Measurements from ENCODE around the gene TBC1D2B. TPM values are rescaled to one million over a fixed set of nuclear protein-coding genes. Genes with fewer than 3 reads are reported as not detected.
"Not testable (repeated sequence)": the region's sequence is repeated elsewhere in the genome, so short reads cannot be mapped to it uniquely, and the experiment has no call there.

Gene TBC1D2B
- total RNA-seq, 1 experiment from 2014 or later = 18.3 TPM

GRCh38 chr15:77998592-77998991 is 78.9 kb downstream of the TBC1D2B start:
- Mint-ChIP-seq H3K27me3 (ENCODE audit: low read depth) (no peaks in the 10 kb centered on the region), H3K9me3 (no peaks in the 10 kb centered on the region), H3K36me3 (peaks cover 7% of the 10 kb centered on the region), H3K4me1 (peaks cover 10% of the 10 kb centered on the region), H3K27ac (no peak overlapping the region), H3K4me3 (no peak overlapping the region)
- no peak for TF ChIP-seq GRHL2 (CRISPR knock-in tag; IDR thresholded peaks at IDR 0.05; ENCODE audit: insufficient replicate concordance, severe bottlenecking)
- no peak for DNase-seq (ENCODE audit: low spot score)
- POLR2A ChIA-PET = no interaction called here
- no peak for ATAC-seq
- CTCF ChIA-PET = interaction anchor here (1.4 to 3.5 kb wide), 5 partner anchors 39 to 208 kb away, joined by 5 to 91 read pairs (median 13); no protein-coding TSS in a partner anchor

GRCh38 chr15:77997761-77998554 is 79.6 kb downstream of the TBC1D2B start:
- H3K36me3 Mint-ChIP-seq; H3K9me3 Mint-ChIP-seq; H3K27ac Mint-ChIP-seq; ATAC-seq; POLR2A ChIA-PET; H3K27me3 Mint-ChIP-seq (ENCODE audit: low read depth); H3K4me3 Mint-ChIP-seq; H3K4me1 Mint-ChIP-seq; DNase-seq (ENCODE audit: low spot score): not testable (repeated sequence)
- CTCF ChIA-PET = interaction anchor here (2.2 to 3.5 kb wide), 3 partner anchors 38 to 197 kb away, joined by 13 to 91 read pairs (median 14); no protein-coding TSS in a partner anchor

- POLR2A ChIA-PET; H3K36me3 Mint-ChIP-seq; DNase-seq (ENCODE audit: low spot score); ATAC-seq; H3K27ac Mint-ChIP-seq; H3K9me3 Mint-ChIP-seq; H3K4me1 Mint-ChIP-seq; H3K27me3 Mint-ChIP-seq (ENCODE audit: low read depth); H3K4me3 Mint-ChIP-seq: not testable (repeated sequence)
- CTCF ChIA-PET = interaction anchor here (2.4 kb wide), 1 partner anchor 30 kb away, joined by 8 read pairs; no protein-coding TSS in a partner anchor
Measured at GRCh38 chr15:77997221-77997620, 80.3 kb downstream of the TBC1D2B start.

- CTCF ChIA-PET = interaction anchor here (2.4 kb wide), 1 partner anchor 30 kb away, joined by 8 read pairs; no protein-coding TSS in a partner anchor
- H3K27ac Mint-ChIP-seq, POLR2A ChIA-PET: not testable (repeated sequence)
Measured at GRCh38 chr15:77996713-77997171, 80.8 kb downstream of the TBC1D2B start.

GRCh38 chr15:77996226-77996625 is 81.3 kb downstream of the TBC1D2B start:
- H3K36me3 Mint-ChIP-seq; POLR2A ChIA-PET; H3K9me3 Mint-ChIP-seq; DNase-seq (ENCODE audit: low spot score); H3K27ac Mint-ChIP-seq; H3K4me3 Mint-ChIP-seq; H3K4me1 Mint-ChIP-seq; H3K27me3 Mint-ChIP-seq (ENCODE audit: low read depth); ATAC-seq: not testable (repeated sequence)
- CTCF ChIA-PET = interaction anchor here (1.2 to 2.4 kb wide), 4 partner anchors 8 to 112 kb away, joined by 3 to 11 read pairs (median 8); no protein-coding TSS in a partner anchor

More at GRCh38 chr15:77996713-77997171, 80.8 kb downstream of the TBC1D2B start:
- not testable (repeated sequence) for H3K36me3 Mint-ChIP-seq; H3K4me3 Mint-ChIP-seq; H3K27me3 Mint-ChIP-seq (ENCODE audit: low read depth); DNase-seq (ENCODE audit: low spot score); H3K4me1 Mint-ChIP-seq; ATAC-seq; H3K9me3 Mint-ChIP-seq

GRCh38 chr15:77995537-77995918 is 82.0 kb downstream of the TBC1D2B start:
- H3K4me3 Mint-ChIP-seq; H3K27me3 Mint-ChIP-seq (ENCODE audit: low read depth); H3K36me3 Mint-ChIP-seq; H3K27ac Mint-ChIP-seq; H3K9me3 Mint-ChIP-seq; H3K4me1 Mint-ChIP-seq; POLR2A ChIA-PET; ATAC-seq; DNase-seq (ENCODE audit: low spot score): not testable (repeated sequence)
- CTCF ChIA-PET = interaction anchor here (0.7 to 2.4 kb wide), 6 partner anchors 9 to 113 kb away, joined by 3 to 11 read pairs (median 6); no protein-coding TSS in a partner anchor

GRCh38 chr15:77994893-77995536 is 82.5 kb downstream of the TBC1D2B start:
- POLR2A ChIA-PET; H3K27ac Mint-ChIP-seq; H3K4me3 Mint-ChIP-seq; H3K27me3 Mint-ChIP-seq (ENCODE audit: low read depth); H3K4me1 Mint-ChIP-seq; H3K36me3 Mint-ChIP-seq; H3K9me3 Mint-ChIP-seq: not testable (repeated sequence)
- peak; percentile 60 for DNase-seq (ENCODE audit: low spot score)
- 0 out of 2 replicates have a peak, but pooled peaks have one; percentile 14 for TF ChIP-seq CTCF (IDR thresholded peaks at IDR 0.05)
- CTCF ChIA-PET = interaction anchor here (0.7 to 3.1 kb wide), 7 partner anchors 9 to 113 kb away, joined by 3 to 11 read pairs (median 8); no protein-coding TSS in a partner anchor
- ATAC-seq = peak; percentile 73

GRCh38 chr15:77993970-77994693 is 83.4 kb downstream of the TBC1D2B start:
- H3K9me3 Mint-ChIP-seq; H3K4me1 Mint-ChIP-seq; H3K27me3 Mint-ChIP-seq (ENCODE audit: low read depth); H3K36me3 Mint-ChIP-seq; POLR2A ChIA-PET; ATAC-seq; DNase-seq (ENCODE audit: low spot score); H3K4me3 Mint-ChIP-seq; H3K27ac Mint-ChIP-seq: not testable (repeated sequence)
- CTCF ChIA-PET = interaction anchor here (1.5 to 3.1 kb wide), 2 partner anchors 35 to 83 kb away, joined by 3 to 10 read pairs; no protein-coding TSS in a partner anchor

Measured in WTC11 (cell line).